Measurements from ENCODE around the gene SLC29A4.

GRCh38 chr7:5237286-5237685, 45.5 kb upstream of the SLC29A4 start:
- TF ChIP-seq CTCF (IDR thresholded peaks at IDR 0.05), result no peak
- no peak for TF ChIP-seq POLR2A (IDR thresholded peaks at IDR 0.05)
- no peak for TF ChIP-seq EP300 (IDR thresholded peaks at IDR 0.05)

Data from stomach (tissue), 4 donors.